Measurements from ENCODE around the gene FRAT1. TPM values are rescaled to one million over a fixed set of nuclear protein-coding genes. Genes with fewer than 3 reads are reported as not detected.

FRAT1 gene
- total RNA-seq, 2 donors from 2014 or later = 3.0 to 6.5 TPM

GRCh38 chr10:97329766-97330165 is 10.7 kb downstream of the FRAT1 start:
- H3K27ac ChIP-seq = peak overlapping the region in 3 of 4 donors; percentile 2 to 66 (median 64)
- H3K4me1 ChIP-seq = peaks cover 59% of the 10 kb centered on the region
- ATAC-seq = no peak
- H3K36me3 ChIP-seq (replicated peaks in 1 of 2; ENCODE audit: insufficient read depth in 1 of 2, low read depth in 2 of 2) = no peaks in the 10 kb centered on the region
- H3K4me3 ChIP-seq = no peak overlapping the region
- no peaks in the 10 kb centered on the region for H3K9me3 ChIP-seq
- DNase-seq = no peak
- H3K27me3 ChIP-seq = no peaks in the 10 kb centered on the region
- no peak for TF ChIP-seq POLR2A (IDR thresholded peaks at IDR 0.05)
- TF ChIP-seq CTCF (IDR thresholded peaks at IDR 0.05) = no peak
- intact Hi-C loops (cut with DNase I) = no loop called here
- 61 to 66% methylated on average over 5 of the region's 5 CpGs for WGBS, 2 donors

GRCh38 chr10:97331153-97331703 is 12.2 kb downstream of the FRAT1 start:
- Histone ChIP-seq H3K27ac (peak overlapping the region in 3 of 4 donors; percentile 47 to 99 (median 82)), H3K36me3 (replicated peaks in 1 of 2; ENCODE audit: insufficient read depth in 1 of 2, low read depth in 2 of 2) (no peaks in the 10 kb centered on the region), H3K9me3 (no peaks in the 10 kb centered on the region), H3K4me1 (peaks cover 71% of the 10 kb centered on the region), H3K27me3 (no peaks in the 10 kb centered on the region), H3K4me3 (no peak overlapping the region)
- no peak for ATAC-seq
- no peak for DNase-seq
- 50 to 66% methylated on average over 6 of the region's 6 CpGs for WGBS, 2 donors
- TF ChIP-seq POLR2A (IDR thresholded peaks at IDR 0.05) = no peak
- no peak for TF ChIP-seq CTCF (IDR thresholded peaks at IDR 0.05)
- intact Hi-C loops (cut with DNase I) = no loop called here

DNA sequence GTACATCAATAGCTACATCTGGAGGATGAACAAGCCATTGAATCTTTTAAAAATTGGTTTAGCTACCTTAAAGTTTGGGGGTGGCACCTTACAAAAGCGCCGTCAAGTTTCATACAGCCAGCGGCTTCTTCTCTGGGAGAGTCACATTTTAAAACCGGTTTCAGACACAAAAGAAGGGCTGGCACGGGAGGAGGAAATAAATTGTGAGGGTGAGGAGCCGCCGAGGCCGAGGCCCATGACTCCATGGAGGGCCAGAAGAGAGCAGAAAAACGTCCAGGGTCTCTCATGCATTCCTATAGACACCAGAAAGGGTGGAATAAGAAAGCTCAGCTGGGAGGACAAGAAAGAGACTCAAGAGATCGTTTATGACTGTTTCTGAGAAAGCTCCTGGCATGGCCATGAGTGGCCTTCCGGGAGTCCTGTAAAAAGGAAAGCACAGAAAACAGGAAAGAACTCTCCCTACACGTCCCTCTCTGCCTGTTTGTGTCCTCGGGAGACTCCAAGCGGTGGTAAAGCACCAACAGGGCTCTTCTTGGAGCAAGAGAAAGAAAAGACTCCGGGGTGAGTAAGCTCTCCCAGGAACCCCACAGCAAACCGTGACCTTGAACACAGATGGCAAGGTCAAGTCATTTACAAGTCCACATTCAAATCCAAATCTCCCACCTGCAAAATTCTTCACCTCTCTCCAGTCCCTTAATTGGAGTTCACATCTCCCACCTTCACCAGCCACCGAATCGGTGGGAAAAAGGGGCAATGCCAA is 13.7 kb downstream of the FRAT1 start:
- Histone ChIP-seq H3K27me3 (no peaks in the 10 kb centered on the region), H3K9me3 (no peaks in the 10 kb centered on the region), H3K27ac (peak overlapping the region; percentile 82 to 99 (median 96)), H3K36me3 (replicated peaks in 1 of 2; ENCODE audit: insufficient read depth in 1 of 2, low read depth in 2 of 2) (no peaks in the 10 kb centered on the region), H3K4me3 (peak overlapping the region; percentile 55 to 58), H3K4me1 (peaks cover 78% of the 10 kb centered on the region)
- DNase-seq (peak; percentile 60 to 76 (median 70)), ATAC-seq (peak; percentile 6)
- 2 to 8% methylated on average over 18 of the region's 18 CpGs for WGBS, 2 donors
- peak in 4 of 7 experiments; percentile 37 to 50 (median 42) for TF ChIP-seq CTCF (IDR thresholded peaks at IDR 0.05)
- TF ChIP-seq POLR2A (IDR thresholded peaks at IDR 0.05) = peak in 2 of 3 donors; percentile 27 to 49
- intact Hi-C loops (cut with DNase I) = no loop called here

GRCh38 chr10:97333351-97333600 is 14.2 kb downstream of the FRAT1 start:
- DNase-seq = no peak
- intact Hi-C loops (cut with DNase I) = no loop called here
- Histone ChIP-seq H3K4me1 (peaks cover 73% of the 10 kb centered on the region), H3K36me3 (replicated peaks in 1 of 2; ENCODE audit: insufficient read depth in 1 of 2, low read depth in 2 of 2) (no peaks in the 10 kb centered on the region), H3K27ac (peak overlapping the region; percentile 82 to 99 (median 96)), H3K27me3 (no peaks in the 10 kb centered on the region), H3K4me3 (peak overlapping the region; percentile 55 to 58), H3K9me3 (no peaks in the 10 kb centered on the region)
- 1 to 3% methylated on average over 7 of the region's 7 CpGs for WGBS, 2 donors
- no peak for ATAC-seq
- no peak for TF ChIP-seq CTCF (IDR thresholded peaks at IDR 0.05)
- TF ChIP-seq POLR2A (IDR thresholded peaks at IDR 0.05) = no peak

All from body of pancreas (tissue), 4 donors.